ENCODE data around the gene POLR2E. TPM values are rescaled to one million over a fixed set of nuclear protein-coding genes. Genes with fewer than 3 reads are reported as not detected.

POLR2E gene
- total RNA-seq, 1 donor from 2014 or later = 156 TPM

DNA sequence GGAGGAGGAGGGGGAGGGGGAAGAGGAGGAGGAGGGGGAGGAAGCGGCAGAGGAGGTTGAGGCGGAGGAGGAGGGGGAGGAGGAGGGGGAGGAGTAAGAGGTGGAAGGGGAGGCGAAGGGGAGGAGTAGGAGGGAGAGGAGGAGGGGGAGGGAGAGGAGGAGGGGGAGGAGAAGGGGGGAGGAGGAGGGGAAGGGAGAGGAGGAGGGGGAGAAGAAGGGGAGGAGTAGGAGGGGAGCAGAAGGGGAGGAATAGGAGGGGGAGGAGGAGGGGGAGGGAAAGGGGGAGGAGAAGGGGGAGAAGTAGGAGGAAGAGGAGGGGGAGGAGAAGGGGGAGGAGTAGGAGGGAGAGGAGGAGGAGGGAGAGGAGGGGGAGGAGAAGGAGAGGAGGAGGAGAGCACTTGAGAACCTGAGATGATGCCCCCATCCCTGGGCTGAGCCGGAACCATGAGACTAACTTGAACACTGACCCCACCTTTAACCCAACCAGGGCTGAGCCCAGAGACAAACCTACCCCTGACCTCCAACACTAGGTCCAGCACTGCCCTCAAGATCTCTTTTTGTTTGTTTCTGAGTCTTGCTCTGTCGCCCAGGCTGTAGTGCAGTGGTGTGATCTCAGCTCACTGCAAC, 42.7 kb downstream of the POLR2E start:
- Mint-ChIP-seq H3K4me3 (ENCODE audit: unreplicated experiment) (no peak overlapping the region), H3K27ac (ENCODE audit: unreplicated experiment) (no peak overlapping the region), H3K36me3 (ENCODE audit: unreplicated experiment) (no peaks in the 10 kb centered on the region), H3K27me3 (ENCODE audit: unreplicated experiment) (no peaks in the 10 kb centered on the region), H3K4me1 (ENCODE audit: unreplicated experiment) (no peaks in the 10 kb centered on the region), H3K9me3 (ENCODE audit: unreplicated experiment) (no peaks in the 10 kb centered on the region)
- DNase-seq (ENCODE audit: extremely low spot score, unreplicated experiment) = no peak
- TF ChIP-seq, protein P1, sequence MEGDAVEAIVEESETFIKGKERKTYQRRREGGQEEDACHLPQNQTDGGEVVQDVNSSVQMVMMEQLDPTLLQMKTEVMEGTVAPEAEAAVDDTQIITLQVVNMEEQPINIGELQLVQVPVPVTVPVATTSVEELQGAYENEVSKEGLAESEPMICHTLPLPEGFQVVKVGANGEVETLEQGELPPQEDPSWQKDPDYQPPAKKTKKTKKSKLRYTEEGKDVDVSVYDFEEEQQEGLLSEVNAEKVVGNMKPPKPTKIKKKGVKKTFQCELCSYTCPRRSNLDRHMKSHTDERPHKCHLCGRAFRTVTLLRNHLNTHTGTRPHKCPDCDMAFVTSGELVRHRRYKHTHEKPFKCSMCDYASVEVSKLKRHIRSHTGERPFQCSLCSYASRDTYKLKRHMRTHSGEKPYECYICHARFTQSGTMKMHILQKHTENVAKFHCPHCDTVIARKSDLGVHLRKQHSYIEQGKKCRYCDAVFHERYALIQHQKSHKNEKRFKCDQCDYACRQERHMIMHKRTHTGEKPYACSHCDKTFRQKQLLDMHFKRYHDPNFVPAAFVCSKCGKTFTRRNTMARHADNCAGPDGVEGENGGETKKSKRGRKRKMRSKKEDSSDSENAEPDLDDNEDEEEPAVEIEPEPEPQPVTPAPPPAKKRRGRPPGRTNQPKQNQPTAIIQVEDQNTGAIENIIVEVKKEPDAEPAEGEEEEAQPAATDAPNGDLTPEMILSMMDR (IDR thresholded peaks at IDR 0.05) = no peak

DNA sequence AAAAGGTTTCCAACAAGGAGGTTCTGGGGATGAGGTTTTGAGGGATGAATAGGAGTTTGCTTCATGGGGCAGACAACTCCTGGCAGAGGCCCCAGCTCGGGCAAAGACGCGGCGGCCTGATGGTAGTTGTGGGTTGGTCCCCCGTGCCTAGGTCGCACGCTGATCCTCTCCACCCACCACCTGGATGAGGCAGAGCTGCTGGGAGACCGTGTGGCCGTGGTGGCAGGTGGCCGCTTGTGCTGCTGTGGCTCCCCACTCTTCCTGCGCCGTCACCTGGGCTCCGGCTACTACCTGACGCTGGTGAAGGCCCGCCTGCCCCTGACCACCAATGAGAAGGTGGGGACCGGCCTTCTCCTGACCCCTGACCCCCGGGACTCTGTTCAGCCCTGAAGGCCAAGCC, 43.4 kb downstream of the POLR2E start:
- no peak overlapping the region for H3K4me3 Mint-ChIP-seq (ENCODE audit: unreplicated experiment)
- no peaks in the 10 kb centered on the region for H3K27me3 Mint-ChIP-seq (ENCODE audit: unreplicated experiment)
- DNase-seq (ENCODE audit: extremely low spot score, unreplicated experiment) = no peak
- TF ChIP-seq, protein P1 (IDR thresholded peaks at IDR 0.05) = no peak
- H3K9me3 Mint-ChIP-seq (ENCODE audit: unreplicated experiment) = no peaks in the 10 kb centered on the region
- no peak overlapping the region for H3K27ac Mint-ChIP-seq (ENCODE audit: unreplicated experiment)
- no peaks in the 10 kb centered on the region for H3K4me1 Mint-ChIP-seq (ENCODE audit: unreplicated experiment)
- no peaks in the 10 kb centered on the region for H3K36me3 Mint-ChIP-seq (ENCODE audit: unreplicated experiment)

DNA sequence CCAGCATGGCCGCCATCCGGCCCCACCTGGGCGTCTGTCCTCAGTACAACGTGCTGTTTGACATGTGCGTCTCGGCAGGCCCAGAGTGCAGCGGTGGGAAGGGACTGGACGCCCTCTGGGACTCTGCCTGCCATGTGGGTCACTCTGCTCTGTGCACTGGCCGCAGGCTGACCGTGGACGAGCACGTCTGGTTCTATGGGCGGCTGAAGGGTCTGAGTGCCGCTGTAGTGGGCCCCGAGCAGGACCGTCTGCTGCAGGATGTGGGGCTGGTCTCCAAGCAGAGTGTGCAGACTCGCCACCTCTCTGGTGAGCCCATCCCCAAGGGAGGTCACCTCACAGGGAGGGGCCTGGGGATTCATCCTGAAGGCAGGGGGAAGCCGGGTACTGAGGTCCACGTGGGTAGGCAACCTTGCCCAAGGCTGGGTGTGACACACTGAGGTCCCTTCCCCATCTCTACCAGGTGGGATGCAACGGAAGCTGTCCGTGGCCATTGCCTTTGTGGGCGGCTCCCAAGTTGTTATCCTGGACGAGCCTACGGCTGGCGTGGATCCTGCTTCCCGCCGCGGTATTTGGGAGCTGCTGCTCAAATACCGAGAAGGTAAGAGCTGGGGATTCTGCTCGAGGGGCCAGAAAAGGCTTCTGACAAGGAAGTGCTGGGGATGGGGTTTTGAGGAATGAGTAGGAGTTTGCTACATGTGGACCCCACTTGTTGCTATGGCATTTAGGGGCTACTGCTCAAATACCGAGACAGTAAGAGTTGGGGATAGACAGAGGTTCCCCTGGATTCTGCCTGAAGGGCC, 44.0 kb downstream of the POLR2E start:
- Mint-ChIP-seq H3K36me3 (ENCODE audit: unreplicated experiment) (no peaks in the 10 kb centered on the region), H3K27ac (ENCODE audit: unreplicated experiment) (no peak overlapping the region), H3K4me3 (ENCODE audit: unreplicated experiment) (no peak overlapping the region), H3K9me3 (ENCODE audit: unreplicated experiment) (no peaks in the 10 kb centered on the region), H3K4me1 (ENCODE audit: unreplicated experiment) (no peaks in the 10 kb centered on the region), H3K27me3 (ENCODE audit: unreplicated experiment) (no peaks in the 10 kb centered on the region)
- TF ChIP-seq, protein P1 (IDR thresholded peaks at IDR 0.05) = no peak
- DNase-seq (ENCODE audit: extremely low spot score, unreplicated experiment) = no peak

DNA sequence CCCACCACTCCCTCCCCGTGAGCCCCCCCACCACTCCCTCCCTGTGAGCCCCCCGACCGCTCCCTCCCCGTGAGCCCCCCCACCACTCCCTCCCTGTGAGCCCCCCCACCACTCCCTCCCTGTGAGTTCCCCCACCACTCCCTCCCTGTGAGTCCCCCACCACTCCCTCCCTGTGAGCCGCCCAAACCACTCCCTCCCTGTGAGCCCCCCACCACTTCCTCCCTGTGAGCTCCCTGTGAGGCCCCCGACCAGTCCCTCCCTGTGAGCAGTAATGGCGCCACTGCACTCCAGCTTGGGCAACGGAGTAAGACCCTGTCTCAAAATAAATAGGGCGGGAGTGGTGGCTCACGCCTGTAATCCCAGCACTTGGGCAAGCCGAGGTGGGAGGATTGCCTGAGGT, 45.4 kb downstream of the POLR2E start:
- no peaks in the 10 kb centered on the region for H3K9me3 Mint-ChIP-seq (ENCODE audit: unreplicated experiment)
- no peaks in the 10 kb centered on the region for H3K4me1 Mint-ChIP-seq (ENCODE audit: unreplicated experiment)
- TF ChIP-seq, protein P1 (IDR thresholded peaks at IDR 0.05) = no peak
- DNase-seq (ENCODE audit: extremely low spot score, unreplicated experiment) = no peak
- H3K27me3 Mint-ChIP-seq (ENCODE audit: unreplicated experiment) = no peaks in the 10 kb centered on the region
- no peak overlapping the region for H3K27ac Mint-ChIP-seq (ENCODE audit: unreplicated experiment)
- no peaks in the 10 kb centered on the region for H3K36me3 Mint-ChIP-seq (ENCODE audit: unreplicated experiment)
- no peak overlapping the region for H3K4me3 Mint-ChIP-seq (ENCODE audit: unreplicated experiment)

DNA sequence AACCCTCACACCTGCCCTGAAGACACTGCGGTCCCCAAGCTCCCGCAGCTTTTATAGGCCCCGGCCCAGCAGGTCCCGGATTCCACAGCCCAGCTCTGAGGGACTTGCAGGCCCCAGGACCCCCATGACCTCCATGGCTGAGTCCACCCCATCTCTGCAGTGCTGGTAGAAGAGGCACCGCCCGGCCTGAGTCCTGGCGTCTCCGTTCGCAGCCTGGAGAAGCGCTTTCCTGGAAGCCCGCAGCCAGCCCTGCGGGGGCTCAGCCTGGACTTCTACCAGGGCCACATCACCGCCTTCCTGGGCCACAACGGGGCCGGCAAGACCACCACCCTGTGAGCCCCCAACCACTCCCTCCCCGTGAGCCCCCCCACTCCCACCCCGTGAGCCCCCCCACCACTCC, 46.1 kb downstream of the POLR2E start:
- Mint-ChIP-seq H3K9me3 (ENCODE audit: unreplicated experiment) (no peaks in the 10 kb centered on the region), H3K4me1 (ENCODE audit: unreplicated experiment) (no peaks in the 10 kb centered on the region), H3K27me3 (ENCODE audit: unreplicated experiment) (no peaks in the 10 kb centered on the region), H3K27ac (ENCODE audit: unreplicated experiment) (no peak overlapping the region), H3K36me3 (ENCODE audit: unreplicated experiment) (no peaks in the 10 kb centered on the region), H3K4me3 (ENCODE audit: unreplicated experiment) (no peak overlapping the region)
- DNase-seq (ENCODE audit: extremely low spot score, unreplicated experiment) = no peak
- TF ChIP-seq, protein P1 (IDR thresholded peaks at IDR 0.05) = no peak

Measured in osteocyte (in vitro differentiated cells).